Coronary artery (tissue), 2 donors: ENCODE measurements around the gene SELENOS.
A peak's percentile ranks its signal among the peaks of the same experiment; 100 is the strongest.

Experiments
- DNase-seq: peaks from one replicate; pipeline ENCODE4 v3.0.0-alpha.2; 2017; ENCODE audit warnings: low spot score
- H3K27ac ChIP-seq, 2 donors: fragments of 200-600 bp; sonication (generic); one replicate each; pipeline ENCODE4 v1.5.1; 2016 to 2019
- H3K4me3 ChIP-seq: fragments of 200-600 bp; sonication (generic); 2 replicates; pipeline ENCODE4 v1.5.1; 2016; ENCODE audit warnings: mild to moderate bottlenecking, moderate library complexity
- CTCF ChIP-seq: fragments of 200-600 bp; sonication (generic); IDR thresholded peaks from one replicate; pipeline ENCODE4 v1.5.1; 2019; ENCODE audit warnings: antibody characterized with exemption

Gene SELENOS

DNA sequence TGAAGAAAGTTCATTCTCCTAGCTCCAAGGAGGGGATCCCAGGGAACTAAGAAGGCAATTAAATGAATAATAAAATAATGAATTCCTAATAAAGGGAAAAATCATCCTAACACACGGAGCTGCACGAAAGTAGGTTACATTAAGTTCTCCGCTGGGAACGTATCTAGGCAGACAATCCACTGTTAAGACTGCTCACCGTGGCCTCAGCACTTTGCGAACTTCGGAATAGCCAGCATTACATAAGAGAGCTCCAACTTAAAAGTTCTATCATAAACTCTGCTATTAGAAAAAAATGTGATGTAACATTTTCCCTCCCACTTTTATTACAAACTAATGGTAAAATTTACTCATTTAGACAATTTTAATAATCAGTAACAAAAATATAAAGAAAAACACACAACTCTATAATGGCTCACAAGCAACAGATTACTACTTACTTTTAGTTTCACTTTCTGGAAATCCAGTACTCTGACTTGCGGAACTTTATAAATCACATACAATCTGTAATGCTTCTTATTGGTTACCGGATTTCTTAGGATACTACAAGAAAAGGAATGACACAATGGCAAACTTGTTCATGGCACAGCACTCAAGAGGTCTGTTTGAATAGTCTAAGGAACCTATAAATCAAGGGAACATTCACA, 9.3 kb upstream of the SELENOS start:
- TF ChIP-seq CTCF = no peak
- no peak for DNase-seq
- no peak overlapping the region for H3K4me3 ChIP-seq
- H3K27ac ChIP-seq = no peak overlapping the region

DNA sequence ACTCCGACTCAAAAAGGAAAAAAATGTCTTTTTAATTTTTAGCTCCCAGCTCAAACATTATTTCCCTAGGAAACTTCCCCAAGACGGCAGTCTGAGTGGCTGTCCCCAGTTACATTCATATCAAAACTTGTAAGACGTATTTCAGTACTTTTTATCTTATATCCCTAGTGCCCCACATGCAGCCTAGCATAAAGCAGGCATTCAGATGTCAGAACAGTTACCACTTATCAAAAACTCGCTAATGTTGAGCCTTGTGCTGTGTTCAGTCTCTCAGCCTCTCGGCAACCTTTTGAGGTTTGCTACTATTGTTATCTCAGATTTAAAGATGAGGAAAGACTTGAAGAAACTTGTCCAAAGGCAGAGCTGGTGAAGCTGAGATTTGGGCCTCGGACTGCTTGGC, 6.6 kb upstream of the SELENOS start:
- no peak for DNase-seq
- no peak for TF ChIP-seq CTCF
- no peak overlapping the region for H3K4me3 ChIP-seq
- H3K27ac ChIP-seq = no peak overlapping the region

GRCh38 chr15:101280007-101280406, 2.7 kb upstream of the SELENOS start:
- Histone ChIP-seq H3K27ac (no peak overlapping the region), H3K4me3 (no peak overlapping the region)
- no peak for TF ChIP-seq CTCF
- DNase-seq = no peak

DNA sequence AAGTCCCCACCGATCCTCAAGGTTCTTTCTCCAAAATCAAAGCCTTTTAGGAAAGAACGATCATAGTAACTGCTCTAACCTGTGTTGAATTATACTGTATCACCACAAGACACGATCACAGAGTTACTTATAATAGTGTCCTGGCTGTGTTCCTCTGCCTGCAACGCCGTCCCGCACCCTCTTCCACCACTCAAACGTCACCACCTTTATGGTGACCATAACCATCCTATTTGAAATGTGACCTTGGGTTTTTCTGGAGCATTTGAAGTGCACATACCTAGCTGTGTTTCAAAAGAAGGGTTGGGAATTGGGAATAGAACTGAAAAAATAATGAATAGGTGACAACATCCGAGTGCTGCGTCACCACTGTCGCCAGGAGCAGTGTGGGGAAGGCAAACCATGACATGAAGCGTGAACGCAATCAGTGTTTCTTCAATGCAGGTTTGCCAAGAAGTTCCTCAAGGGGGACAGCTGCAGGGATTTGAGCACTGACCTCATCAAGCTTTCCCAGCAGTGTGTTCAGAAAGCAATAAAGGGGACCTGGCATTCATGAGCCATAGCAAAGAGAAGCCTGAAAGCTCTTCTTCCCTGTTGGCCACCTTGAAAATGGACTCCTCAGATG, 769 bp upstream of the SELENOS start:
- no peak for TF ChIP-seq CTCF
- peak overlapping the region; percentile 86 to 96 for H3K27ac ChIP-seq
- H3K4me3 ChIP-seq = peak overlapping the region; percentile 83
- DNase-seq = no peak

- peak overlapping the region; percentile 86 to 96 for H3K27ac ChIP-seq
- TF ChIP-seq CTCF = no peak
- peak overlapping the region; percentile 83 for H3K4me3 ChIP-seq
- DNase-seq = no peak
These were observed 716 bp downstream of the SELENOS start for GRCh38 chr15:101276501-101277037.

GRCh38 chr15:101275018-101275417, 2.3 kb downstream of the SELENOS start:
- no peak for DNase-seq
- no peak overlapping the region for H3K27ac ChIP-seq
- TF ChIP-seq CTCF = no peak
- no peak overlapping the region for H3K4me3 ChIP-seq

DNA sequence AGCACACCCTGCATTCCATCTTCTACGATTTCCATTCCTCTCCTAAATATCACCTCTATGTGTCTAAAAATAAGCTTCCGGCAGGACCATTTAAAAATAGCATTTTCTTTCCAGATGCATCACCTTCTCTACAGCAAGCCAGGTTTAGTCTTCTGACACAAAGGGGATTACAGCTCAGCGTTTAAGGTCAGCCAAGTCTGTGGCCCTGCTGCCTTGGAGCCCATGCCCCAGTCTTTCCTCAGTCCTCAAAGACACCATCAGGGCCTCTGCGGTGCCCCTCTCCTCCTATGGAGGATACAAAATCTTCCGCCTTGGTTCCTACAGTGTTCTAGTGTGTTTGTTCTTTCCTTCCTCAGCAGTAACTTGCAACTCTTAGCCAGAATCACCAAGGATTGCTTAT, 3.8 kb downstream of the SELENOS start:
- TF ChIP-seq CTCF = no peak
- Histone ChIP-seq H3K27ac (no peak overlapping the region), H3K4me3 (no peak overlapping the region)
- no peak for DNase-seq
